ENCODE data around the gene FOXRED2.

The FOXRED2 gene

GRCh38 chr22:36465232-36466021 is 41.4 kb downstream of the FOXRED2 start:
- no peaks in the 10 kb centered on the region for H3K27me3 ChIP-seq (ENCODE audit: control insufficient read depth, insufficient read depth, low read length)
- no peak overlapping the region for H3K4me3 ChIP-seq (ENCODE audit: low read depth, low read length)
- peaks cover 8% of the 10 kb centered on the region for H3K4me1 ChIP-seq
- H3K36me3 ChIP-seq (ENCODE audit: control insufficient read depth, insufficient read depth, low read length), result no peaks in the 10 kb centered on the region
- no peaks in the 10 kb centered on the region for H3K9me3 ChIP-seq (ENCODE audit: control insufficient read depth, low read length)
- H3K79me2 ChIP-seq, result no peaks in the 10 kb centered on the region
- no peak overlapping the region for H3K9ac ChIP-seq
- no peak for TF ChIP-seq CTCF (IDR thresholded peaks at IDR 0.05)
- H3K27ac ChIP-seq, result peak overlapping the region; percentile 73
- H2AFZ ChIP-seq, result peak overlapping the region; percentile 42
- H3K4me2 ChIP-seq (ENCODE audit: low read length), result peak overlapping the region; percentile 34

- no peaks in the 10 kb centered on the region for H3K79me2 ChIP-seq
- no peaks in the 10 kb centered on the region for H3K9me3 ChIP-seq (ENCODE audit: control insufficient read depth, low read length)
- H3K4me1 ChIP-seq, result peaks cover 8% of the 10 kb centered on the region
- no peak overlapping the region for H2AFZ ChIP-seq
- H3K27me3 ChIP-seq (ENCODE audit: control insufficient read depth, insufficient read depth, low read length), result no peaks in the 10 kb centered on the region
- TF ChIP-seq CTCF (IDR thresholded peaks at IDR 0.05), result no peak
- H3K36me3 ChIP-seq (ENCODE audit: control insufficient read depth, insufficient read depth, low read length), result no peaks in the 10 kb centered on the region
- H3K4me2 ChIP-seq (ENCODE audit: low read length), result peak overlapping the region; percentile 34
- H3K27ac ChIP-seq, result peak overlapping the region; percentile 73
- no peak overlapping the region for H3K9ac ChIP-seq
- no peak overlapping the region for H3K4me3 ChIP-seq (ENCODE audit: low read depth, low read length)
Observed at GRCh38 chr22:36464715-36465231, 42.1 kb downstream of the FOXRED2 start.

- no peaks in the 10 kb centered on the region for H3K36me3 ChIP-seq (ENCODE audit: control insufficient read depth, insufficient read depth, low read length)
- H3K4me3 ChIP-seq (ENCODE audit: low read depth, low read length), result no peak overlapping the region
- no peaks in the 10 kb centered on the region for H3K27me3 ChIP-seq (ENCODE audit: control insufficient read depth, insufficient read depth, low read length)
- no peak overlapping the region for H3K9ac ChIP-seq
- no peak overlapping the region for H3K4me2 ChIP-seq (ENCODE audit: low read length)
- no peaks in the 10 kb centered on the region for H3K79me2 ChIP-seq
- H2AFZ ChIP-seq, result no peak overlapping the region
- no peak for TF ChIP-seq CTCF (IDR thresholded peaks at IDR 0.05)
- no peaks in the 10 kb centered on the region for H3K9me3 ChIP-seq (ENCODE audit: control insufficient read depth, low read length)
- peaks cover 8% of the 10 kb centered on the region for H3K4me1 ChIP-seq
- peak overlapping the region; percentile 73 for H3K27ac ChIP-seq
Observed at GRCh38 chr22:36463783-36464184, 43.1 kb downstream of the FOXRED2 start.

- Histone ChIP-seq H3K27me3 (ENCODE audit: control insufficient read depth, insufficient read depth, low read length) (no peaks in the 10 kb centered on the region), H3K9me3 (ENCODE audit: control insufficient read depth, low read length) (no peaks in the 10 kb centered on the region), H3K79me2 (no peaks in the 10 kb centered on the region), H2AFZ (no peak overlapping the region), H3K4me1 (peaks cover 8% of the 10 kb centered on the region), H3K27ac (peak overlapping the region; percentile 41), H3K4me2 (ENCODE audit: low read length) (peak overlapping the region; percentile 56), H3K9ac (no peak overlapping the region), H3K36me3 (ENCODE audit: control insufficient read depth, insufficient read depth, low read length) (no peaks in the 10 kb centered on the region), H3K4me3 (ENCODE audit: low read depth, low read length) (no peak overlapping the region)
- TF ChIP-seq CTCF (IDR thresholded peaks at IDR 0.05), result no peak
Observed at GRCh38 chr22:36461665-36462649, 44.9 kb downstream of the FOXRED2 start.

Data from parathyroid adenoma (tissue), 2 donors.